Stimulated activated naive CD8-positive, alpha-beta T cell treated with anti-CD3 and anti-CD28 coated beads, Interleukin-15, Interleukin-2, amounts not matched to agents 100 ng/mL and 50 ng/mL, for 24 hours (primary cell): ENCODE data around the gene ATP13A4.

Experiments used
- H3K27ac Mint-ChIP-seq: one replicate; pipeline ENCODE4 v1.8.0; 2021; ENCODE audit warnings: mild to moderate bottlenecking, mixed read lengths
- H3K27me3 Mint-ChIP-seq: one replicate; pipeline ENCODE4 v1.8.0; 2021; ENCODE audit warnings: mixed read lengths
- H3K36me3 Mint-ChIP-seq: one replicate; pipeline ENCODE4 v1.8.0; 2021; ENCODE audit warnings: low read depth, mixed read lengths
- H3K4me1 Mint-ChIP-seq: one replicate; pipeline ENCODE4 v1.8.0; 2021; ENCODE audit warnings: low read depth, mixed read lengths
- H3K4me3 Mint-ChIP-seq: one replicate; pipeline ENCODE4 v1.8.0; 2021; ENCODE audit warnings: mild to moderate bottlenecking, mixed read lengths
- H3K9me3 Mint-ChIP-seq: one replicate; pipeline ENCODE4 v1.8.0; 2021; ENCODE audit warnings: mixed read lengths

Gene ATP13A4, protein sequence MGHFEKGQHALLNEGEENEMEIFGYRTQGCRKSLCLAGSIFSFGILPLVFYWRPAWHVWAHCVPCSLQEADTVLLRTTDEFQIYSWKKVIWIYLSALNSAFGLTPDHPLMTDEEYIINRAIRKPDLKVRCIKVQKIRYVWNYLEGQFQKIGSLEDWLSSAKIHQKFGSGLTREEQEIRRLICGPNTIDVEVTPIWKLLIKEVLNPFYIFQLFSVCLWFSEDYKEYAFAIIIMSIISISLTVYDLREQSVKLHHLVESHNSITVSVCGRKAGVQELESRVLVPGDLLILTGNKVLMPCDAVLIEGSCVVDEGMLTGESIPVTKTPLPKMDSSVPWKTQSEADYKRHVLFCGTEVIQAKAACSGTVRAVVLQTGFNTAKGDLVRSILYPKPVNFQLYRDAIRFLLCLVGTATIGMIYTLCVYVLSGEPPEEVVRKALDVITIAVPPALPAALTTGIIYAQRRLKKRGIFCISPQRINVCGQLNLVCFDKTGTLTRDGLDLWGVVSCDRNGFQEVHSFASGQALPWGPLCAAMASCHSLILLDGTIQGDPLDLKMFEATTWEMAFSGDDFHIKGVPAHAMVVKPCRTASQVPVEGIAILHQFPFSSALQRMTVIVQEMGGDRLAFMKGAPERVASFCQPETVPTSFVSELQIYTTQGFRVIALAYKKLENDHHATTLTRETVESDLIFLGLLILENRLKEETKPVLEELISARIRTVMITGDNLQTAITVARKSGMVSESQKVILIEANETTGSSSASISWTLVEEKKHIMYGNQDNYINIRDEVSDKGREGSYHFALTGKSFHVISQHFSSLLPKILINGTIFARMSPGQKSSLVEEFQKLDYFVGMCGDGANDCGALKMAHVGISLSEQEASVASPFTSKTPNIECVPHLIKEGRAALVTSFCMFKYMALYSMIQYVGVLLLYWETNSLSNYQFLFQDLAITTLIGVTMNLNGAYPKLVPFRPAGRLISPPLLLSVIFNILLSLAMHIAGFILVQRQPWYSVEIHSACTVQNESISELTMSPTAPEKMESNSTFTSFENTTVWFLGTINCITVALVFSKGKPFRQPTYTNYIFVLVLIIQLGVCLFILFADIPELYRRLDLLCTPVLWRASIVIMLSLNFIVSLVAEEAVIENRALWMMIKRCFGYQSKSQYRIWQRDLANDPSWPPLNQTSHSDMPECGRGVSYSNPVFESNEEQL

DNA sequence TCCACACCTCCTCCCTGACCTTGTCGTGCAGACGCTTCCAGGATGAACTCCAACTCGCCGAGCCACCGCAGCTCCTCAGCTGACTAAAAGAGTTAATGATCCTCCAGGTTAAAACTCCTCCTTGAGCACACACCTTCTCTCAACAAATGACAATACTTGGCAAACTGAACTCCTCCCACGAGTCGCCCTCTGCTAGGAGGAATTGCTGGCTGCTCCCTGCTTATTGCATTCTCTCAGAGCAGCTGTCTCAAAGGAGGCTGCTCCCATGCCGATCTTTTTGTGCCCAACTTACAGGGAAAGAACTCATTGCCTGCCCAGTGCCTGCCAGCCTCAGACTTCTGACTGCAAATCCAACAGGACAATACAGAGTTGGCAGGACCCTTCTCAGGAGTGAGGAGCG lies at the start of gene ATP13A4:
ATP13A4 (minus strand) TSS at position 85 of the 400 bp plus-strand sequence. CDS start 96 bp downstream, outside the sequence.
- Mint-ChIP-seq H3K27me3 (no peaks in the 10 kb centered on the region), H3K4me1 (no peaks in the 10 kb centered on the region), H3K9me3 (no peaks in the 10 kb centered on the region), H3K27ac (no peak within 1 kb of the TSS), H3K4me3 (no peak within 1 kb of the TSS), H3K36me3 (no peaks in the 10 kb centered on the region)

DNA sequence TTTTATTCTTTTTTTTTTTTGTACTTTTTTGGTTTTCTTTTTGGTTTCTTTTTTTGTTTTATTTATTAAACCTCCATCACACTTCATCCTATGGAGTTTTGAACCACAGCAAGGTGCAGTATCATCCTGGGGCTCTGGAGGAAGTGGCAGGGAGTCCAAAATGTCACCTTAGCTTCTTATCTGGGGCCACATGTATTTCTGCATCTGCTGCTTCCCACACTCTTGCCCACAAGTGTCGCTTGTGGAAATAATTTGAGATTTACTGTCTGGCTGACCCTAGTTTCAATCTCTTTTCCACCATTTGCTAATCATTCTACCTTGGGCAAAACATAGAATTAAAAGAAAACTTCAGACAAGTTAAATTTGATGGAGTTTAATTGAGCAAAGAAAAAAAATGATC lies 44.7 kb upstream of the ATP13A4 start:
- Mint-ChIP-seq H3K9me3 (no peaks in the 10 kb centered on the region), H3K4me1 (peaks cover 68% of the 10 kb centered on the region), H3K4me3 (no peak overlapping the region), H3K36me3 (peaks cover 63% of the 10 kb centered on the region), H3K27ac (peak overlapping the region; percentile 34), H3K27me3 (no peaks in the 10 kb centered on the region)

DNA sequence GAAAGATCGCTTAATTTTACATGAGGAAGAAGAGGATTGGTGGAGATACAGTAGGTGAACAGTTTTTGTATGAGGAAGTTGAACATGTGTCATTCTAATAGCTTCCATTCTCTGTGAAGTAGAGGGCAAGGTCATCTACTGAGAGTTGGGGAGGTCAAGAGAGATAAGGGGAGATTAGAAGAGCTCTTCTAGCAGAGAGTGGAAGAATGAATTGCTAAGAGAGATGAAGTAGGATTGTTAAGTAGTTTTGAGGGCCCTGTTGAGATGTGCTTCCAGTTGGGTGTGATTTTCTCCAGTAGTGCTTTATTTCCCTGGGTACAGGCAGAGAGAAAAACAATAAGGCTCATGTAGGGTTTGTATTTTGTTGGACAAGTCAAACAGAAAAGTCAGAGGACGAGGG lies 43.5 kb upstream of the ATP13A4 start:
- H3K36me3 Mint-ChIP-seq = peaks cover 68% of the 10 kb centered on the region
- no peak overlapping the region for H3K4me3 Mint-ChIP-seq

DNA sequence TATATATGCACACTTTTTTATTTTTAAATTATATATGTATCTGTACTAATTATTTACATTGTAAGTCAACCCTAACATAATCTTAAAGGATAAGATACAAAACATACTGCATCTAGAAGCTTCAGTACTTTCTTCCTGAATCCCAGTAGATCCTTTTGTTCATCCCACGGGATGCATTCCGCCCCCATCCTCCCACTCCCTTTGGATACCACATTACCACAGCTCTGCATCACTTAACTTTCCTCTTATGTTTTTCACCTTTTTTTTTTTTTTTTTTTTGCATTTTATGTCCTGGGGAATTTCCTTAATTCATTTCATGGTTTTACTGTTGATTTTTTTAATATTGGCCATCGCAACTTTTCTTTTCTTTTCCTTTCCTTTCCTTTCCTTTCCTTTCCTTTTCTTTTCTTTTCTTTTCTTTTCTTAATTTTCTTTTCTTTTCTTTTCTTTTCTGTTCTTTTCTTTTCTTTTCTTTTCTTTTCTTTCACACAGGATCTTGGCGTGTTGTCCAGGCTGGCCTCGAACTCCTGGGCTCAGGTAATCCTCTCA lies 41.3 kb upstream of the ATP13A4 start:
- H3K9me3 Mint-ChIP-seq = no peaks in the 10 kb centered on the region
- H3K36me3 Mint-ChIP-seq = peaks cover 55% of the 10 kb centered on the region
- H3K4me1 Mint-ChIP-seq = peaks cover 82% of the 10 kb centered on the region
- H3K4me3 Mint-ChIP-seq = peak overlapping the region; percentile 66
- H3K27me3 Mint-ChIP-seq = no peaks in the 10 kb centered on the region
- no peak overlapping the region for H3K27ac Mint-ChIP-seq

More for the DNA sequence above, 43.5 kb upstream of the ATP13A4 start:
- Mint-ChIP-seq H3K4me1 (peaks cover 77% of the 10 kb centered on the region), H3K27me3 (no peaks in the 10 kb centered on the region), H3K27ac (no peak overlapping the region), H3K9me3 (no peaks in the 10 kb centered on the region)

DNA sequence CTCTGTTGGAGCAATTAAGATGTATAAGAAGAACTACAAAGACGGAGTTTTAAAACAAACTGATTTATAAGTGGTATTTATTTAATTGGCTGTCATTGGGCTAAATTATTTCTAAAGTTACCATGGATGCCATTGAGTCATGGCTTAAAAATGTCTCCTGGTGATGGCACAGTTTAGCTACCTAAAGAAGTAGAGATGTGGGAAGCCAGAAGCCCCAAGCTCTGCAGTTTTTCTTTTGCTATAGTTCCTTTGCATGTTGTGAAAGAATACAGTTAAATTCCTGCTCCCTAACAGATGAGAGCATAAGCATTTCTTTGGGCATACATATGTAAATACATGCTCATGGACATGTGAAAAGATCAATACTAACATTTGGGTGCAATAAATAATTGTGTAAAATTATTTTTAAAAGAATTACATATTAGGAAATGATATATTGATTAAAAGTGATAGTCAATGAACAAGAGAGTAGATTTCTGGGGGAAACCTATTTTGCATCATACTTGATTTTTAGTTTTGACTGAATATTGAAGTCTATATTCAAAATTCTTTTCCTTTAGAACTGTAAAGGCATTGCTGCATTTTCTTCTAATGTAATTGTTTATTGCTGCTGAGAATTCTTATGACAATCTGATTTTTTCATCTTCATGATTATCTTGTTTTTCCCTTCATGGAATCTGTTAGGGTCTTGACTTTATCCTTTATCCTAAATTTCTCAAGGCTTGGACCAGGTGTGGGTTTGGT lies 40.4 kb upstream of the ATP13A4 start:
- H3K9me3 Mint-ChIP-seq = no peaks in the 10 kb centered on the region
- H3K36me3 Mint-ChIP-seq = peaks cover 47% of the 10 kb centered on the region
- peaks cover 76% of the 10 kb centered on the region for H3K4me1 Mint-ChIP-seq
- no peaks in the 10 kb centered on the region for H3K27me3 Mint-ChIP-seq
- peak overlapping the region; percentile 100 for H3K4me3 Mint-ChIP-seq
- H3K27ac Mint-ChIP-seq = peak overlapping the region; percentile 45

DNA sequence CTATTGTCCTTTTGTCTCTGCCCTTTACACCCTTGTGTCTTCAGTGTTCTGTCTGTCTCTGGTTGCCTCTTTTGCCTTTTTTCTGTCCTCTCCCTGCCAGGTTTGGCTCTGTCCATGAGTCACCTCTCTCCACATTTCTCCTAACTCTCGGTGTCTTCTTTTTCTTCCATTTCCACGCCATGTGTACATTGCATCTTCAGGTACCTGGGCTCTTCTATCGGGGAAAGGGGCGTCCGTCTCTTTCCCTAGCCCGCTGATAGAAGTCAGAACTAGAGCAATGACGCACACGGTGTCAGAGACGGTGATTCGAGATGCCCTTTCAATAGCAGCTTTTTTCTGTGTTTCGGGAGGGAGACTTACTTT lies 39.0 kb upstream of the ATP13A4 start:
- Mint-ChIP-seq H3K4me3 (peak overlapping the region; percentile 100), H3K36me3 (peaks cover 33% of the 10 kb centered on the region), H3K27ac (peak overlapping the region; percentile 100), H3K4me1 (peaks cover 61% of the 10 kb centered on the region), H3K9me3 (no peaks in the 10 kb centered on the region), H3K27me3 (no peaks in the 10 kb centered on the region)

DNA sequence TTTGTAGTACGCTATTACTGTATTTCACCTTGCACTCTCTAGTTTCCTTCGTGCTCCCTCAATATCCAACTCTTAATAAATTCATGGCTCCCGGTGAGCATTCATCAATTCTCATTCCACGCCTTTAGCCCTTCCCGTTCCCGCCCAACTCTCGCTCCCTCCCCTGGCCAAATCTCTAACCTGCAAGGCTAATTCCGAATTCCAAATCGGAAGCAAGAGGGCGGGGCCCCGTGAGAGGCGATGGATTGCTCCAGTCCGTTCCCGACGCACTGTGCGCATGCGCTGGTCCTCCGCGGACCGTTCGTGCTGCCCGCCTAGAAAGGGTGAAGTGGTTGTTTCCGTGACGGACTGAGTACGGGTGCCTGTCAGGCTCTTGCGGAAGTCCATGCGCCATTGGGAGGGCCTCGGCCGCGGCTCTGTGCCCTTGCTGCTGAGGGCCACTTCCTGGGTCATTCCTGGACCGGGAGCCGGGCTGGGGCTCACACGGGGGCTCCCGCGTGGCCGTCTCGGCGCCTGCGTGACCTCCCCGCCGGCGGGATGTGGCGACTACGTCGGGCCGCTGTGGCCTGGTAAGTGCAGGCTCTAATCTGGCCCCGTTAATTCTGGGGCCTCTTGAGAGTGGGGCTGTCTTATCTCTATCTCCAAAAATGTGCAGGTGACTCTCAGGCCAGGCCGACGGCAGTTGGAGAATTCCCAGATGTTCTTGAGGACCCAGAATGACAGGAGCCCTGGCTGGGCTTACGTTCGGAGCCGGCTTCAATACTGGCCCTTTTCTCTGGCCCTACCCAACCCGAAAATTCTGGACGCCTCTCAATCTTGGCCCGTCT lies 38.4 kb upstream of the ATP13A4 start, which contains the start of gene OPA1:
OPA1 (plus strand) TSS at position 368 of the 827 bp plus-strand sequence; CDS start at position 538, 170 bp downstream.
- Mint-ChIP-seq H3K4me1 (peaks cover 55% of the 10 kb centered on the region), H3K4me3 (peak within 1 kb of the TSS; percentile 100), H3K27me3 (no peaks in the 10 kb centered on the region), H3K36me3 (peaks cover 27% of the 10 kb centered on the region), H3K9me3 (no peaks in the 10 kb centered on the region), H3K27ac (peak within 1 kb of the TSS; percentile 100)

DNA sequence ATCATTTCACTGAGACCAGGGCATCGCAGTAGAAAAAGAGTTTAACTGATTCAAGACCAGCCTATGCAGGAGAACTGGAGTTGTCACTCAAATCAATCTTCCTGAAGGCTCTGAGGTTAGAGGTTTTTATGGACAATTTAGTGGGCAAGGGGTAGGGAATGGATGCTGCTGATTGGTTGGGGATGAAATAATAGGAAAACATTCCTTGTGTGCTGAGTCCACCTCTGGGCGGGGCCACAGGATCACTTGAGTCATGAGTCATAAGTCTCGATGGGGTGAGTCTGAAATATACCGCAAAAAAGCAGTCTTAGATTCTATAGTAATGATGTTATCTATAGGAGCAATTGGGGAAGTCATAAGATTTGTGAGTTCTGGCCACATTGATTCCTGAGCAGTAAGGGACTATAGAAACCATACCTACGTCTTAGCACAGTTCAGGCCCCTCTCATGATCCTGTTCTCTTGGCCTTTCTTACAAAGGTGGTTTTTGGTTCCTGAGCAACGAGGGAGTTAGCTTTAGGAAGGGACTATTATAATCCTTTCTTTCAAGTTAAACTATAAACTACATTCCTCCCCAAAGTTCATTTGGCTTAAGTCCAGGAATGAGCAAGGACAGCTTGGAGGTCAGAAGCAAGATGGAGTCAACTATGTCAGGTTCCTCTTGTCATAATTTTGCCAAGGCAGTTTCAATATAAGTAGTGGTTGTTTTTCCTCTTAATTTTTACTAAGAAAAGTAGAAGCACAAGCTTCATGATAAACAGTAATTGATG lies 35.6 kb upstream of the ATP13A4 start:
- H3K4me3 Mint-ChIP-seq = no peak overlapping the region
- no peaks in the 10 kb centered on the region for H3K27me3 Mint-ChIP-seq
- H3K36me3 Mint-ChIP-seq = peaks cover 6% of the 10 kb centered on the region
- no peak overlapping the region for H3K27ac Mint-ChIP-seq
- no peaks in the 10 kb centered on the region for H3K9me3 Mint-ChIP-seq
- H3K4me1 Mint-ChIP-seq = peaks cover 33% of the 10 kb centered on the region

DNA sequence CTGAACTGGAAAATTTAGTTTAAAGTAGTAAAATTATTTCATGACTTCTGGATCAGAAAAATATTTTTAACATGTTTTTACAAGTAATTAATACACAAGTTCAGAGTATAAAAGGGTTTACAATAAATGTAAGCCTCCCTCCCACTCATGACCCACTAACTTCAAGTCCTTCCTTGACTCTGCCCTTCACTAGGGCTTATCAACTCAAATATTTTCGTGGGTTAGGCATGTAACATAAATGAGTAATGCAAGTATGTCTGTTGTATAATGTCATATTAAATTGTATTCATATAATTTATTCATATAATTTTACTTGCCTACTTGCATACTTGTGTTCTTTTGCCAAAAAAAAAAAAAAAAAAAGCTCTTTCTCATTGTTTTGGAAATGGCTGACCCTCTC lies 34.9 kb upstream of the ATP13A4 start:
- Mint-ChIP-seq H3K27ac (no peak overlapping the region), H3K27me3 (no peaks in the 10 kb centered on the region), H3K4me1 (peaks cover 26% of the 10 kb centered on the region), H3K36me3 (peaks cover 5% of the 10 kb centered on the region), H3K9me3 (no peaks in the 10 kb centered on the region), H3K4me3 (no peak overlapping the region)

DNA sequence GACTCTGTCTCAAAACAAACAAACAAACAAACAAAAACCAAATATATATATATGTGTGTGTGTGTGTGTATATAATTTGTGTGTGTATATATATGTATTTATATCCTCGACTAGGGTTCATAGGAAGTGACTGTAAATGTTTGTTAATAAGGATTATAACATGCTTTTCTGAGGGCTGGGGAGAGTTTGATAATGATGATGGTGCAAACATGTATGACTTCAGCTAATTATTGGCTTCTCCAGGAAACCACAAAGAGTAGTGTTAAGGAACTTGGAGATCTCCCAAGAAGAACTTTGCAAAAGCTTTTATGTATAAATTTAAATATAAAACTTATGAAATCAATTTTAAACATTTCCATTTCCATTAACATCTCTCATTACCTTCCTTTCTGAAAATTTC lies 34.4 kb upstream of the ATP13A4 start:
- Mint-ChIP-seq H3K4me3 (no peak overlapping the region), H3K27ac (no peak overlapping the region), H3K27me3 (no peaks in the 10 kb centered on the region), H3K9me3 (no peaks in the 10 kb centered on the region), H3K4me1 (peaks cover 22% of the 10 kb centered on the region), H3K36me3 (peaks cover 5% of the 10 kb centered on the region)

DNA sequence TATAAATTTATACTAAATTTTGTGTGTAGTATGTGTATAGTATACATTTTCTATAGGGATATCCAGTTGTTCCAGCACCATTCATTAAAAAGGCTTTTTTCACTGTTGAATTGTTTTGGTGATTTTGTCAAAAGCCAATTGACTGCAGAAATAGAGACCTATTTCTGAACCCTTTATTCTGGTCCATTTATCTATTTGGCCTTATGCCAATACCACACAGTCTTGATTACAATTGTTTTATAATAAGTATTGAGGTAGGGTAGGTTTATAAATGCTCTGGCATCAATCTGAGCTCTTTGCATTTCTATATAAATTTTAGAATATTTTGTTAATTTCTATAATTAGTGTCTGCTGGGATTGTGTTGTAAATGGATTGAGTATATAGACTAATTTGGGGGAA lies 31.8 kb upstream of the ATP13A4 start:
- Mint-ChIP-seq H3K4me1 (peaks cover under 1% of the 10 kb centered on the region), H3K9me3 (no peaks in the 10 kb centered on the region), H3K4me3 (no peak overlapping the region), H3K36me3 (no peaks in the 10 kb centered on the region), H3K27me3 (no peaks in the 10 kb centered on the region), H3K27ac (no peak overlapping the region)

DNA sequence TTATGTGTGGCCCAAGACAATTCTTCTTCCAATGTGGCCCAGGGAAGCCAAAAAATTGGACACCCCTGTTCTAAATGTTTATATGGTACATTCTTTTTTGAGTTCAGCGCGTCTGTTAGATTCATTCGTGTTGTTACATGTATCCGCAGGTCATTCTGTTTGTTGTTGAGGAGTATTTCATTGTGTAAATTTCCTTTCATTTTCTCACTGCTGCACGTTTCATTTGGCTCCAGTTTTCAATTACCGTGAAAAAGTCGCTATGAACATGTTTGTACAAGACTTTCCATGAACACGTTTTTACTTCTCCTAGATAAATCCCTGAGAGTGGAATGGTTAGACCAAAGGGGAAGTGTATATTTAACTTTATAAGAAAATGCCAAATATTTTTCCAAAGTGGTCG lies 30.8 kb upstream of the ATP13A4 start:
- no peaks in the 10 kb centered on the region for H3K4me1 Mint-ChIP-seq
- no peaks in the 10 kb centered on the region for H3K9me3 Mint-ChIP-seq
- no peak overlapping the region for H3K27ac Mint-ChIP-seq
- H3K4me3 Mint-ChIP-seq = no peak overlapping the region
- H3K36me3 Mint-ChIP-seq = no peaks in the 10 kb centered on the region
- H3K27me3 Mint-ChIP-seq = no peaks in the 10 kb centered on the region
